ENCODE data around the gene SH3PXD2A. TPM values are rescaled to one million over a fixed set of nuclear protein-coding genes. Genes with fewer than 3 reads are reported as not detected.

SH3PXD2A gene
- 10 to 100 TPM in 1 of 2 donors, 1 to 10 TPM in 1; 8.7 to 13.7 TPM for total RNA-seq

GRCh38 chr10:103855424-103855823 lies at the start of gene SH3PXD2A:
Gene SH3PXD2A (minus strand): TSS chr10:103855576. CDS start chr10:103855266, 310 bp downstream.
- no peaks in the 10 kb centered on the region for H3K36me3 Mint-ChIP-seq
- H3K9me3 Mint-ChIP-seq = no peaks in the 10 kb centered on the region
- DNase-seq (ENCODE audit: low spot score in 2 of 2) (peak in 1 of 2 donors; percentile 38), ATAC-seq (peak; percentile 39 to 67)
- H3K27ac Mint-ChIP-seq = no peak within 1 kb of the TSS

GRCh38 chr10:103901299-103901698 lies 45.9 kb upstream of the SH3PXD2A start:
- H3K36me3 Mint-ChIP-seq = peaks cover 28 to 29% of the 10 kb centered on the region in 2 donors
- ATAC-seq (peak; percentile 48 to 92), DNase-seq (ENCODE audit: low spot score in 2 of 2) (no peak)
- no peaks in the 10 kb centered on the region for H3K9me3 Mint-ChIP-seq
- peak overlapping the region in 1 of 2 donors; percentile 69 for H3K27ac Mint-ChIP-seq

GRCh38 chr10:103899312-103899711 lies 43.9 kb upstream of the SH3PXD2A start:
- DNase-seq (ENCODE audit: low spot score in 2 of 2) (no peak), ATAC-seq (no peak)
- H3K36me3 Mint-ChIP-seq = peaks cover 28 to 30% of the 10 kb centered on the region in 2 donors
- no peak overlapping the region for H3K27ac Mint-ChIP-seq
- H3K9me3 Mint-ChIP-seq = no peaks in the 10 kb centered on the region

- ATAC-seq (no peak), DNase-seq (ENCODE audit: low spot score in 2 of 2) (no peak)
- Mint-ChIP-seq H3K27ac (no peak overlapping the region), H3K9me3 (no peaks in the 10 kb centered on the region), H3K36me3 (peaks cover 18 to 25% of the 10 kb centered on the region in 2 donors)
These were observed 41.9 kb upstream of the SH3PXD2A start for GRCh38 chr10:103897241-103897774.

GRCh38 chr10:103896225-103896624 lies 40.8 kb upstream of the SH3PXD2A start:
- H3K27ac Mint-ChIP-seq = peak overlapping the region; percentile 86 to 94
- peaks cover 18 to 25% of the 10 kb centered on the region in 2 donors for H3K36me3 Mint-ChIP-seq
- no peak for DNase-seq (ENCODE audit: low spot score in 2 of 2)
- H3K9me3 Mint-ChIP-seq = no peaks in the 10 kb centered on the region
- no peak for ATAC-seq

GRCh38 chr10:103895411-103896186 lies 40.2 kb upstream of the SH3PXD2A start:
- DNase-seq (ENCODE audit: low spot score in 2 of 2) (no peak), ATAC-seq (peak; percentile 82 to 88)
- Mint-ChIP-seq H3K27ac (peak overlapping the region; percentile 86 to 94), H3K36me3 (peaks cover 18 to 22% of the 10 kb centered on the region in 2 donors), H3K9me3 (no peaks in the 10 kb centered on the region)

GRCh38 chr10:103894441-103894864 lies 39.1 kb upstream of the SH3PXD2A start:
- H3K27ac Mint-ChIP-seq = peak overlapping the region; percentile 75 to 86
- DNase-seq (ENCODE audit: low spot score in 2 of 2) (no peak), ATAC-seq (no peak)
- H3K9me3 Mint-ChIP-seq = no peaks in the 10 kb centered on the region
- peaks cover 17 to 18% of the 10 kb centered on the region in 2 donors for H3K36me3 Mint-ChIP-seq

- DNase-seq (ENCODE audit: low spot score in 2 of 2) = no peak
- no peak for ATAC-seq
- peak overlapping the region; percentile 75 to 86 for H3K27ac Mint-ChIP-seq
- peaks cover 16 to 22% of the 10 kb centered on the region in 2 donors for H3K36me3 Mint-ChIP-seq
- no peaks in the 10 kb centered on the region for H3K9me3 Mint-ChIP-seq
These were observed 38.4 kb upstream of the SH3PXD2A start for GRCh38 chr10:103893817-103894216.

GRCh38 chr10:103892181-103892580 lies 36.8 kb upstream of the SH3PXD2A start:
- ATAC-seq (no peak), DNase-seq (ENCODE audit: low spot score in 2 of 2) (no peak)
- no peak overlapping the region for H3K27ac Mint-ChIP-seq
- H3K36me3 Mint-ChIP-seq = peaks cover 10 to 21% of the 10 kb centered on the region in 2 donors
- no peaks in the 10 kb centered on the region for H3K9me3 Mint-ChIP-seq

- Mint-ChIP-seq H3K27ac (peak overlapping the region; percentile 44 to 72), H3K36me3 (peaks cover 4 to 14% of the 10 kb centered on the region in 2 donors), H3K9me3 (no peaks in the 10 kb centered on the region)
- DNase-seq (ENCODE audit: low spot score in 2 of 2) (no peak), ATAC-seq (no peak)
These were observed 35.3 kb upstream of the SH3PXD2A start for GRCh38 chr10:103890688-103891087.

- Mint-ChIP-seq H3K9me3 (no peaks in the 10 kb centered on the region), H3K27ac (peak overlapping the region; percentile 44 to 72), H3K36me3 (peaks cover 0 to 10% of the 10 kb centered on the region in 2 donors)
- ATAC-seq (peak; percentile 42 to 78), DNase-seq (ENCODE audit: low spot score in 2 of 2) (no peak)
These were observed 34.9 kb upstream of the SH3PXD2A start for GRCh38 chr10:103890194-103890658.

GRCh38 chr10:103889121-103889720 lies 33.8 kb upstream of the SH3PXD2A start:
- Mint-ChIP-seq H3K9me3 (no peaks in the 10 kb centered on the region), H3K27ac (peak overlapping the region; percentile 72 to 73), H3K36me3 (peaks cover 0 to 10% of the 10 kb centered on the region in 2 donors)
- DNase-seq (ENCODE audit: low spot score in 2 of 2) = no peak
- no peak for ATAC-seq

- DNase-seq (ENCODE audit: low spot score in 2 of 2) = peak in 1 of 2 donors; percentile 28
- no peaks in the 10 kb centered on the region for H3K9me3 Mint-ChIP-seq
- H3K27ac Mint-ChIP-seq = peak overlapping the region; percentile 32 to 72
- H3K36me3 Mint-ChIP-seq = peaks cover 0 to 12% of the 10 kb centered on the region in 2 donors
- peak; percentile 82 to 92 for ATAC-seq
These were observed 32.9 kb upstream of the SH3PXD2A start for GRCh38 chr10:103888113-103888841.

GRCh38 chr10:103885617-103886016 lies 30.2 kb upstream of the SH3PXD2A start:
- H3K36me3 Mint-ChIP-seq = peaks cover 0 to 15% of the 10 kb centered on the region in 2 donors
- no peaks in the 10 kb centered on the region for H3K9me3 Mint-ChIP-seq
- ATAC-seq (no peak), DNase-seq (ENCODE audit: low spot score in 2 of 2) (no peak)
- H3K27ac Mint-ChIP-seq = no peak overlapping the region

GRCh38 chr10:103884681-103885139 lies 29.3 kb upstream of the SH3PXD2A start:
- ATAC-seq (peak in 1 of 2 donors; percentile 26), DNase-seq (ENCODE audit: low spot score in 2 of 2) (no peak)
- peak overlapping the region in 1 of 2 donors; percentile 50 for H3K27ac Mint-ChIP-seq
- no peaks in the 10 kb centered on the region for H3K9me3 Mint-ChIP-seq
- H3K36me3 Mint-ChIP-seq = peaks cover 0 to 15% of the 10 kb centered on the region in 2 donors

GRCh38 chr10:103882285-103883007 lies 27.1 kb upstream of the SH3PXD2A start:
- ATAC-seq (no peak), DNase-seq (ENCODE audit: low spot score in 2 of 2) (no peak)
- H3K9me3 Mint-ChIP-seq = no peaks in the 10 kb centered on the region
- no peak overlapping the region for H3K27ac Mint-ChIP-seq
- H3K36me3 Mint-ChIP-seq = peaks cover 0 to 6% of the 10 kb centered on the region in 2 donors

Data from activated naive CD4-positive, alpha-beta T cell treated with anti-CD3 and anti-CD28 coated beads, Interleukin-2, amount 50 U/mL, for 72 hours (primary cell).